ENCODE data around the gene OR11G2. TPM values are rescaled to one million over a fixed set of nuclear protein-coding genes. Genes with fewer than 3 reads are reported as not detected.

OR11G2 gene
- total RNA-seq, 4 donors from 2014 or later: not detected

GRCh38 chr14:20176330-20176729, 14.4 kb upstream of the OR11G2 start:
- Histone ChIP-seq H3K36me3 (no peaks in the 10 kb centered on the region), H3K9me3 (no peaks in the 10 kb centered on the region), H3K4me3 (no peak overlapping the region), H3K27me3 (no peaks in the 10 kb centered on the region), H3K4me1 (no peaks in the 10 kb centered on the region), H3K27ac (no peak overlapping the region)
- TF ChIP-seq POLR2A (IDR thresholded peaks at IDR 0.05): no peak
- no peak for TF ChIP-seq CTCF (IDR thresholded peaks at IDR 0.05)
- DNase-seq: no peak

GRCh38 chr14:20177433-20177974, 13.2 kb upstream of the OR11G2 start:
- Histone ChIP-seq H3K27ac (no peak overlapping the region), H3K27me3 (no peaks in the 10 kb centered on the region), H3K4me1 (no peaks in the 10 kb centered on the region), H3K36me3 (no peaks in the 10 kb centered on the region), H3K4me3 (no peak overlapping the region), H3K9me3 (no peaks in the 10 kb centered on the region)
- no peak for DNase-seq
- no peak for TF ChIP-seq CTCF (IDR thresholded peaks at IDR 0.05)
- no peak for TF ChIP-seq POLR2A (IDR thresholded peaks at IDR 0.05)

GRCh38 chr14:20179218-20179617, 11.5 kb upstream of the OR11G2 start:
- no peaks in the 10 kb centered on the region for H3K36me3 ChIP-seq
- peak in 1 of 3 donors; percentile 48 for DNase-seq
- TF ChIP-seq POLR2A (IDR thresholded peaks at IDR 0.05) (no peak), CTCF (IDR thresholded peaks at IDR 0.05) (no peak)
- H3K4me1 ChIP-seq: no peaks in the 10 kb centered on the region
- H3K27me3 ChIP-seq: no peaks in the 10 kb centered on the region
- no peaks in the 10 kb centered on the region for H3K9me3 ChIP-seq
- H3K27ac ChIP-seq: no peak overlapping the region
- no peak overlapping the region for H3K4me3 ChIP-seq

- DNase-seq: no peak
- Histone ChIP-seq H3K36me3 (no peaks in the 10 kb centered on the region), H3K4me3 (no peak overlapping the region), H3K27ac (no peak overlapping the region), H3K4me1 (no peaks in the 10 kb centered on the region), H3K27me3 (no peaks in the 10 kb centered on the region), H3K9me3 (no peaks in the 10 kb centered on the region)
- no peak for TF ChIP-seq CTCF (IDR thresholded peaks at IDR 0.05)
Measured at GRCh38 chr14:20179880-20180279, 10.8 kb upstream of the OR11G2 start.

GRCh38 chr14:20180486-20180885, 10.2 kb upstream of the OR11G2 start:
- DNase-seq: no peak
- H3K4me3 ChIP-seq: no peak overlapping the region
- no peaks in the 10 kb centered on the region for H3K27me3 ChIP-seq
- no peaks in the 10 kb centered on the region for H3K4me1 ChIP-seq
- H3K27ac ChIP-seq: no peak overlapping the region
- no peaks in the 10 kb centered on the region for H3K36me3 ChIP-seq
- TF ChIP-seq POLR2A (IDR thresholded peaks at IDR 0.05): no peak
- no peaks in the 10 kb centered on the region for H3K9me3 ChIP-seq

GRCh38 chr14:20184181-20184580, 6.5 kb upstream of the OR11G2 start:
- no peak for TF ChIP-seq POLR2A (IDR thresholded peaks at IDR 0.05)
- no peak for TF ChIP-seq CTCF (IDR thresholded peaks at IDR 0.05)
- H3K9me3 ChIP-seq: no peaks in the 10 kb centered on the region
- no peak overlapping the region for H3K4me3 ChIP-seq
- DNase-seq: no peak
- H3K27me3 ChIP-seq: no peaks in the 10 kb centered on the region
- no peaks in the 10 kb centered on the region for H3K4me1 ChIP-seq
- H3K27ac ChIP-seq: no peak overlapping the region
- H3K36me3 ChIP-seq: no peaks in the 10 kb centered on the region
